Keratinocyte (primary cell): ENCODE data around the gene SARS2. TPM values are rescaled to one million over a fixed set of nuclear protein-coding genes. Genes with fewer than 3 reads are reported as not detected.

Experiments used
- DNase-seq: peaks from one replicate; pipeline ENCODE4 v3.0.0-alpha.2; 2011; ENCODE audit warnings: low read depth, missing footprints, low spot score
- FAIRE-seq: peaks from 2 replicates; lab custom pipeline; 2011; peaks lifted over from hg19 to GRCh38; lab: Jason Lieb, UNC
- H2AFZ ChIP-seq: 2 replicates; pipeline ENCODE4 v1.6.0; 2012; ENCODE audit warnings: low read length, control low read depth, inconsistent platforms; ENCODE audit not compliant: control insufficient read depth
- H3K27ac ChIP-seq: 2 replicates; pipeline ENCODE4 v1.5.1; 2011; ENCODE audit warnings: low read length; ENCODE audit not compliant: control insufficient read depth, insufficient read depth
- H3K27me3 ChIP-seq: 3 replicates; pipeline ENCODE4 v1.6.0; 2011; ENCODE audit warnings: low read length; ENCODE audit not compliant: control insufficient read depth, insufficient read depth; ENCODE audit errors: extremely low read depth
- H3K36me3 ChIP-seq, 2 experiments: 2 replicates in 1 of 2; 3 replicates in 1 of 2; pipeline ENCODE4 v1.5.1; 2011; ENCODE audit warnings: low read length in 2 of 2, mild to moderate bottlenecking in 1 of 2; ENCODE audit not compliant: control insufficient read depth in 2 of 2, insufficient read depth in 2 of 2; ENCODE audit errors: extremely low read depth in 1 of 2
- H3K4me1 ChIP-seq: 3 replicates; pipeline ENCODE4 v1.5.1; 2011; ENCODE audit warnings: low read length; ENCODE audit not compliant: control insufficient read depth, insufficient read depth; ENCODE audit errors: extremely low read depth
- H3K4me2 ChIP-seq: 3 replicates; pipeline ENCODE4 v1.6.0; 2011; ENCODE audit warnings: low read depth, low read length; ENCODE audit not compliant: control insufficient read depth, insufficient read depth; ENCODE audit errors: extremely low read depth
- H3K4me3 ChIP-seq, 3 experiments: fragments of 200-600 bp in 1 of 3; sonication (generic) in 1 of 3; 2 replicates in 2 of 3; 3 replicates in 1 of 3; pipeline ENCODE4 v1.5.1; 2011 to 2016; ENCODE audit warnings: low read length in 3 of 3, mild to moderate bottlenecking in 3 of 3, control low read depth in 2 of 3, inconsistent platforms in 1 of 3, low read depth in 1 of 3, mixed read lengths in 1 of 3, mixed run types in 1 of 3, moderate library complexity in 1 of 3; ENCODE audit not compliant: control insufficient read depth in 2 of 3, insufficient read depth in 2 of 3; ENCODE audit errors: extremely low read depth in 1 of 3
- H3K79me2 ChIP-seq: 2 replicates; pipeline ENCODE4 v1.6.0; 2012; ENCODE audit warnings: low read length; ENCODE audit not compliant: control insufficient read depth, insufficient read depth
- H3K9ac ChIP-seq: 3 replicates; pipeline ENCODE4 v1.6.0; 2011; ENCODE audit warnings: low read length; ENCODE audit not compliant: control insufficient read depth, insufficient read depth; ENCODE audit errors: extremely low read depth
- H3K9me1 ChIP-seq: 3 replicates; pipeline ENCODE4 v1.6.0; 2011; ENCODE audit warnings: low read length; ENCODE audit not compliant: control insufficient read depth, insufficient read depth; ENCODE audit errors: extremely low read depth
- H3K9me3 ChIP-seq: 2 replicates; pipeline ENCODE4 v1.5.1; 2012; ENCODE audit warnings: low read depth, low read length; ENCODE audit not compliant: control insufficient read depth
- H4K20me1 ChIP-seq: 3 replicates; pipeline ENCODE4 v1.6.0; 2011; ENCODE audit warnings: low read length; ENCODE audit not compliant: control insufficient read depth, insufficient read depth; ENCODE audit errors: extremely low read depth
- EZH2 ChIP-seq: IDR thresholded peaks from one replicate; pipeline ENCODE4 v1.6.1; 2012; ENCODE audit warnings: inconsistent platforms, mild to moderate bottlenecking, low read length, moderate library complexity
- dilution Hi-C: fragments of 300-500 bp; cut with MboI; formaldehyde crosslinking; loops from one replicate; pipeline ENCODE4 v1.7.0; 2020; ENCODE audit warnings: low sequenced_read_pairs; ENCODE audit not compliant: extremely low pct_ligation_motif_present
- polyA plus RNA-seq, 5 experiments: library from polyadenylated mRNA; depleted of rRNA in 3 of 5; stranded (reverse) in 3 of 5; stranded (forward) in 1 of 5; unstranded in 1 of 5; fragments of >200 nt; gene quantifications; 1 replicate in 1 of 5; 2 replicates in 3 of 5; 3 replicates in 1 of 5; pipeline versions ENCODE4 v1.2.1 to v1.2.3, GENCODE V29; 2011 to 2012; ENCODE audit warnings: missing spikeins in 2 of 5, low read depth in 1 of 5, low replicate concordance in 1 of 5
- TF ChIP-seq, protein P1 (sequence below), 3 experiments: IDR thresholded peaks in 1 of 3; conservative IDR thresholded peaks in 1 of 3; optimal IDR thresholded peaks in 1 of 3; 2 replicates in 2 of 3; 3 replicates in 1 of 3; pipeline versions ENCODE3 to v1.5.1; 2011; ENCODE audit warnings: low read length in 3 of 3, mild to moderate bottlenecking in 3 of 3, moderate library complexity in 2 of 3, control low read depth in 1 of 3, inconsistent platforms in 1 of 3; ENCODE audit not compliant: insufficient read depth in 2 of 3; ENCODE audit errors: extremely low read depth in 1 of 3

The SARS2 gene
- polyA plus RNA-seq, 1 donor (not counting 4 experiments of a cell fraction or from before 2014, with no cell fraction given), result 13.9 TPM

GRCh38 chr19:38904581-38905539 lies 25.7 kb downstream of the SARS2 start:
- FAIRE-seq, result no peak
- Histone ChIP-seq H3K4me2 (no peak overlapping the region), H4K20me1 (no peaks in the 10 kb centered on the region), H3K9ac (no peak overlapping the region), H3K79me2 (peaks cover 20% of the 10 kb centered on the region), H3K27ac (no peak overlapping the region), H3K9me3 (no peaks in the 10 kb centered on the region), H3K27me3 (no peaks in the 10 kb centered on the region), H3K36me3 (peaks cover 4 to 7% of the 10 kb centered on the region in 2 experiments), H3K9me1 (no peaks in the 10 kb centered on the region), H3K4me1 (no peaks in the 10 kb centered on the region), H3K4me3 (no peak overlapping the region), H2AFZ (no peak overlapping the region)
- dilution Hi-C loops, result no loop called here
- TF ChIP-seq EZH2, result no peak
- TF ChIP-seq, protein P1, sequence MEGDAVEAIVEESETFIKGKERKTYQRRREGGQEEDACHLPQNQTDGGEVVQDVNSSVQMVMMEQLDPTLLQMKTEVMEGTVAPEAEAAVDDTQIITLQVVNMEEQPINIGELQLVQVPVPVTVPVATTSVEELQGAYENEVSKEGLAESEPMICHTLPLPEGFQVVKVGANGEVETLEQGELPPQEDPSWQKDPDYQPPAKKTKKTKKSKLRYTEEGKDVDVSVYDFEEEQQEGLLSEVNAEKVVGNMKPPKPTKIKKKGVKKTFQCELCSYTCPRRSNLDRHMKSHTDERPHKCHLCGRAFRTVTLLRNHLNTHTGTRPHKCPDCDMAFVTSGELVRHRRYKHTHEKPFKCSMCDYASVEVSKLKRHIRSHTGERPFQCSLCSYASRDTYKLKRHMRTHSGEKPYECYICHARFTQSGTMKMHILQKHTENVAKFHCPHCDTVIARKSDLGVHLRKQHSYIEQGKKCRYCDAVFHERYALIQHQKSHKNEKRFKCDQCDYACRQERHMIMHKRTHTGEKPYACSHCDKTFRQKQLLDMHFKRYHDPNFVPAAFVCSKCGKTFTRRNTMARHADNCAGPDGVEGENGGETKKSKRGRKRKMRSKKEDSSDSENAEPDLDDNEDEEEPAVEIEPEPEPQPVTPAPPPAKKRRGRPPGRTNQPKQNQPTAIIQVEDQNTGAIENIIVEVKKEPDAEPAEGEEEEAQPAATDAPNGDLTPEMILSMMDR (optimal IDR thresholded peaks at IDR 0.05 in 1 of 3, IDR thresholded peaks at IDR 0.05 in 1 of 3, conservative IDR thresholded peaks at IDR 0.05 in 1 of 3; ENCODE audit: extremely low read depth in 1 of 3, insufficient read depth in 2 of 3, low read length in 3 of 3), result no peak
- DNase-seq, result no peak

DNA sequence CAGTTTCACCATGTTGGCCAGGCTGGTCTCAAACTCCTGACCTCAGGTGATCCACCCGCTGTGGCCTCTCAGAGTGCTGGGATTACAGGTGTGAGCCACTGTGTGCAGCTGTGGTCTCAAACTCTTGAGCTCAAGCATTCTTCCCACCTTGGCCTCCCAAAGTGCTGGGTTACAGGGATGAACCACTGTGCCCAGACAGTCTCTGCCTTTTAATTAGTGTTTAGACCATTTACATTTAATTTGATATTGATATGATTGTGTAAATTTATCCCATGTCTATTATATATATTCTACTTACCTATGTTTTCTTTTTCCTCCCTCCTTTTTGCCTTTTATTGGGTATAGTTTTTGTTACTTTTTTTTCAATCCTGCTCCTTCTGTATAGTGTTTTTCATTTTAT lies 28.9 kb downstream of the SARS2 start:
- H3K9ac ChIP-seq, result no peak overlapping the region
- H3K79me2 ChIP-seq, result peaks cover 26% of the 10 kb centered on the region
- no peaks in the 10 kb centered on the region for H4K20me1 ChIP-seq
- no peak for FAIRE-seq
- dilution Hi-C loops, result no loop called here
- H3K4me1 ChIP-seq, result peaks cover 14% of the 10 kb centered on the region
- H3K36me3 ChIP-seq, result peaks cover 0 to 2% of the 10 kb centered on the region in 2 experiments
- DNase-seq, result no peak
- H3K27me3 ChIP-seq, result no peaks in the 10 kb centered on the region
- H3K27ac ChIP-seq, result no peak overlapping the region
- no peak overlapping the region for H3K4me3 ChIP-seq
- H2AFZ ChIP-seq, result no peak overlapping the region
- no peaks in the 10 kb centered on the region for H3K9me1 ChIP-seq
- no peak overlapping the region for H3K4me2 ChIP-seq
- TF ChIP-seq, protein P1 (optimal IDR thresholded peaks at IDR 0.05 in 1 of 3, IDR thresholded peaks at IDR 0.05 in 1 of 3, conservative IDR thresholded peaks at IDR 0.05 in 1 of 3; ENCODE audit: extremely low read depth in 1 of 3, insufficient read depth in 2 of 3, low read length in 3 of 3), result no peak
- no peak for TF ChIP-seq EZH2
- H3K9me3 ChIP-seq, result no peaks in the 10 kb centered on the region
